ENCODE results near the gene EML1. TPM values are rescaled to one million over a fixed set of nuclear protein-coding genes. Genes with fewer than 3 reads are reported as not detected.

The EML1 gene
- total RNA-seq, 3 donors from 2014 or later (not counting 1 experiment from before 2014, with no cell fraction given) = not detected

GRCh38 chr14:99943620-99944019 lies 150.4 kb downstream of the EML1 start:
- DNase-seq = no peak
- H3K27ac ChIP-seq (ENCODE audit: low read length) = no peak overlapping the region
- no peak overlapping the region for H3K4me3 ChIP-seq (ENCODE audit: low read length)
- intact Hi-C loops (cut with micrococcal nuclease) = no loop called here
- ATAC-seq = no peak
- H3K4me1 Mint-ChIP-seq = peaks cover 0 to 11% of the 10 kb centered on the region in 2 donors
- no peak overlapping the region for H3K27ac Mint-ChIP-seq
- H3K27me3 Mint-ChIP-seq (ENCODE audit: low read depth in 2 of 2) = peaks cover 8 to 21% of the 10 kb centered on the region in 2 donors
- WGBS (ENCODE audit: insufficient coverage) = 81% methylated on average over 9 of the region's 9 CpGs
- H3K27me3 ChIP-seq (ENCODE audit: control insufficient read depth, insufficient read depth, low read length) = peaks cover 12% of the 10 kb centered on the region
- no peaks in the 10 kb centered on the region for H3K36me3 Mint-ChIP-seq
- no peak overlapping the region for H3K4me3 Mint-ChIP-seq
- peaks cover 14% of the 10 kb centered on the region for H3K4me1 ChIP-seq (ENCODE audit: control insufficient read depth, insufficient read depth, low read length)
- no peaks in the 10 kb centered on the region for H3K9me3 Mint-ChIP-seq
- H3K36me3 ChIP-seq (ENCODE audit: control insufficient read depth, insufficient read depth, low read length) = no peaks in the 10 kb centered on the region
- H3K9me3 ChIP-seq (ENCODE audit: control insufficient read depth, insufficient read depth, low read length) = no peaks in the 10 kb centered on the region
- TF ChIP-seq CTCF (IDR thresholded peaks at IDR 0.05) = no peak

GRCh38 chr14:99944241-99944651 lies 151.0 kb downstream of the EML1 start:
- Histone ChIP-seq H3K36me3 (ENCODE audit: control insufficient read depth, insufficient read depth, low read length) (no peaks in the 10 kb centered on the region), H3K27ac (ENCODE audit: low read length) (no peak overlapping the region), H3K4me3 (ENCODE audit: low read length) (no peak overlapping the region), H3K4me1 (ENCODE audit: control insufficient read depth, insufficient read depth, low read length) (peaks cover 14% of the 10 kb centered on the region), H3K27me3 (ENCODE audit: control insufficient read depth, insufficient read depth, low read length) (peaks cover 13% of the 10 kb centered on the region), H3K9me3 (ENCODE audit: control insufficient read depth, insufficient read depth, low read length) (no peaks in the 10 kb centered on the region)
- intact Hi-C loops (cut with micrococcal nuclease) = no loop called here
- TF ChIP-seq CTCF (IDR thresholded peaks at IDR 0.05) = no peak
- no peak for DNase-seq
- ATAC-seq = no peak
- Mint-ChIP-seq H3K36me3 (no peaks in the 10 kb centered on the region), H3K27me3 (ENCODE audit: low read depth in 2 of 2) (peaks cover 8 to 24% of the 10 kb centered on the region in 2 donors), H3K4me3 (no peak overlapping the region), H3K4me1 (peaks cover 0 to 11% of the 10 kb centered on the region in 2 donors), H3K9me3 (no peaks in the 10 kb centered on the region), H3K27ac (no peak overlapping the region)
- 88% methylated on average over 13 of the region's 13 CpGs for WGBS (ENCODE audit: insufficient coverage)

- Histone ChIP-seq H3K9me3 (ENCODE audit: control insufficient read depth, insufficient read depth, low read length) (no peaks in the 10 kb centered on the region), H3K4me1 (ENCODE audit: control insufficient read depth, insufficient read depth, low read length) (peaks cover 14% of the 10 kb centered on the region), H3K4me3 (ENCODE audit: low read length) (no peak overlapping the region), H3K27ac (ENCODE audit: low read length) (no peak overlapping the region), H3K27me3 (ENCODE audit: control insufficient read depth, insufficient read depth, low read length) (peaks cover 13% of the 10 kb centered on the region), H3K36me3 (ENCODE audit: control insufficient read depth, insufficient read depth, low read length) (no peaks in the 10 kb centered on the region)
- Mint-ChIP-seq H3K4me3 (no peak overlapping the region), H3K9me3 (no peaks in the 10 kb centered on the region), H3K27me3 (ENCODE audit: low read depth in 2 of 2) (peaks cover 8 to 22% of the 10 kb centered on the region in 2 donors), H3K27ac (no peak overlapping the region), H3K36me3 (no peaks in the 10 kb centered on the region), H3K4me1 (peaks cover 0 to 11% of the 10 kb centered on the region in 2 donors)
- DNase-seq = peak in 1 of 2 donors; percentile 41
- intact Hi-C loops (cut with micrococcal nuclease) = no loop called here
- 48% methylated on average over 17 of the region's 17 CpGs for WGBS (ENCODE audit: insufficient coverage)
- peak; percentile 61 to 78 (median 65) for ATAC-seq
- no peak for TF ChIP-seq CTCF (IDR thresholded peaks at IDR 0.05)
These were observed 152.8 kb downstream of the EML1 start for GRCh38 chr14:99945732-99946651.

Data from natural killer cell (primary cell).